ENCODE data around the gene RASSF8.

RASSF8 gene

GRCh38 chr12:26062006-26062405, 103.5 kb downstream of the RASSF8 start:
- no peak overlapping the region for H3K4me3 ChIP-seq (ENCODE audit: low read depth, low read length)
- TF ChIP-seq POLR2A (IDR thresholded peaks at IDR 0.05; ENCODE audit: extremely low read depth, insufficient read length): no peak
- TF ChIP-seq MAX (IDR thresholded peaks at IDR 0.05; ENCODE audit: low read depth, low read length): no peak
- no peak for TF ChIP-seq MYC (IDR thresholded peaks at IDR 0.05; ENCODE audit: low read depth, low read length)
- no peak for TF ChIP-seq CTCF (IDR thresholded peaks at IDR 0.05; ENCODE audit: low read depth, low read length)
- DNase-seq (ENCODE audit: low read depth): no peak

GRCh38 chr12:26062566-26062965, 104.1 kb downstream of the RASSF8 start:
- no peak for TF ChIP-seq MYC (IDR thresholded peaks at IDR 0.05; ENCODE audit: low read depth, low read length)
- TF ChIP-seq POLR2A (IDR thresholded peaks at IDR 0.05; ENCODE audit: extremely low read depth, insufficient read length): no peak
- TF ChIP-seq CTCF (IDR thresholded peaks at IDR 0.05; ENCODE audit: low read depth, low read length): no peak
- TF ChIP-seq MAX (IDR thresholded peaks at IDR 0.05; ENCODE audit: low read depth, low read length): no peak
- no peak for DNase-seq (ENCODE audit: low read depth)
- H3K4me3 ChIP-seq (ENCODE audit: low read depth, low read length): no peak overlapping the region

GRCh38 chr12:26065451-26065850, 107.0 kb downstream of the RASSF8 start:
- DNase-seq (ENCODE audit: low read depth): no peak
- H3K4me3 ChIP-seq (ENCODE audit: low read depth, low read length): no peak overlapping the region
- TF ChIP-seq POLR2A (IDR thresholded peaks at IDR 0.05; ENCODE audit: extremely low read depth, insufficient read length) (no peak), MAX (IDR thresholded peaks at IDR 0.05; ENCODE audit: low read depth, low read length) (no peak), CTCF (IDR thresholded peaks at IDR 0.05; ENCODE audit: low read depth, low read length) (no peak), MYC (IDR thresholded peaks at IDR 0.05; ENCODE audit: low read depth, low read length) (no peak)

GRCh38 chr12:26068503-26068902, 110.0 kb downstream of the RASSF8 start:
- TF ChIP-seq MYC (IDR thresholded peaks at IDR 0.05; ENCODE audit: low read depth, low read length) (no peak), MAX (IDR thresholded peaks at IDR 0.05; ENCODE audit: low read depth, low read length) (no peak), POLR2A (IDR thresholded peaks at IDR 0.05; ENCODE audit: extremely low read depth, insufficient read length) (no peak), CTCF (IDR thresholded peaks at IDR 0.05; ENCODE audit: low read depth, low read length) (no peak)
- H3K4me3 ChIP-seq (ENCODE audit: low read depth, low read length): no peak overlapping the region
- DNase-seq (ENCODE audit: low read depth): no peak

- TF ChIP-seq MYC (IDR thresholded peaks at IDR 0.05; ENCODE audit: low read depth, low read length): no peak
- no peak for TF ChIP-seq CTCF (IDR thresholded peaks at IDR 0.05; ENCODE audit: low read depth, low read length)
- no peak for TF ChIP-seq POLR2A (IDR thresholded peaks at IDR 0.05; ENCODE audit: extremely low read depth, insufficient read length)
- no peak for TF ChIP-seq MAX (IDR thresholded peaks at IDR 0.05; ENCODE audit: low read depth, low read length)
- no peak for DNase-seq (ENCODE audit: low read depth)
- H3K4me3 ChIP-seq (ENCODE audit: low read depth, low read length): no peak overlapping the region
Observed at GRCh38 chr12:26069796-26070195, 111.3 kb downstream of the RASSF8 start.
